Endodermal cell (in vitro differentiated cells): Measurements from ENCODE around the gene LRCH1. TPM values are rescaled to one million over a fixed set of nuclear protein-coding genes. Genes with fewer than 3 reads are reported as not detected.

Experiments
- DNase-seq: peaks from one replicate; pipeline ENCODE4 v3.0.0-alpha.2; 2017
- H3K27ac ChIP-seq: 2 replicates; pipeline ENCODE4 v1.5.1; 2013; ENCODE audit warnings: mild to moderate bottlenecking, low read depth, low read length, moderate library complexity
- H3K27me3 ChIP-seq: 2 replicates; pipeline ENCODE4 v1.6.1; 2013; ENCODE audit warnings: mild to moderate bottlenecking, low read length, moderate library complexity; ENCODE audit not compliant: insufficient read depth, control insufficient read depth, poor library complexity, severe bottlenecking
- H3K36me3 ChIP-seq: 2 replicates; pipeline ENCODE4 v1.7.0; 2013; ENCODE audit warnings: mild to moderate bottlenecking, low read length, moderate library complexity; ENCODE audit not compliant: control insufficient read depth, insufficient read depth
- H3K4me1 ChIP-seq: one replicate; pipeline ENCODE4 v1.7.0; 2013; ENCODE audit warnings: low read length; ENCODE audit not compliant: control insufficient read depth, insufficient read depth
- H3K4me3 ChIP-seq: 2 replicates; pipeline ENCODE4 v1.5.1; 2013; ENCODE audit warnings: mild to moderate bottlenecking, low read length, moderate library complexity
- H3K9ac ChIP-seq: 2 replicates; pipeline ENCODE4 v1.6.1; 2013; ENCODE audit warnings: mild to moderate bottlenecking, low read length, moderate library complexity; ENCODE audit not compliant: poor library complexity, severe bottlenecking; ENCODE audit errors: extremely low read depth
- H3K9me3 ChIP-seq: 2 replicates; pipeline ENCODE4 v1.6.1; 2013; ENCODE audit warnings: mild to moderate bottlenecking, low read length, moderate library complexity; ENCODE audit not compliant: control insufficient read depth
- H3K27ac Mint-ChIP-seq: 2 replicates; pipeline ENCODE4 v1.8.0; 2020; ENCODE audit warnings: mixed read lengths
- H3K27me3 Mint-ChIP-seq: 2 replicates; pipeline ENCODE4 v1.8.0; 2021; ENCODE audit warnings: mild to moderate bottlenecking, mixed read lengths; ENCODE audit not compliant: insufficient read depth
- H3K36me3 Mint-ChIP-seq: 2 replicates; pipeline ENCODE4 v1.8.0; 2020; ENCODE audit warnings: low read depth, mixed read lengths
- H3K4me1 Mint-ChIP-seq: 2 replicates; pipeline ENCODE4 v1.8.0; 2020; ENCODE audit warnings: mixed read lengths
- H3K4me3 Mint-ChIP-seq: 2 replicates; pipeline ENCODE4 v1.8.0; 2020; ENCODE audit warnings: mild to moderate bottlenecking, moderate library complexity, mixed read lengths
- H3K9me3 Mint-ChIP-seq: 2 replicates; pipeline ENCODE4 v1.8.0; 2020; ENCODE audit warnings: mild to moderate bottlenecking, mixed read lengths
- CTCF ChIP-seq: fragments of 200-600 bp; sonication (generic); conservative IDR thresholded peaks from 2 replicates; pipeline ENCODE4 v1.5.0; 2021; ENCODE audit warnings: antibody characterized with exemption, mild to moderate bottlenecking
- WGBS, 2 experiments: methylation state at CpG; one replicate each; pipeline versions ENCODE4 v1.1.5 to v1.1.7; 2013; ENCODE audit warnings: missing lambda C conversion rate in 2 of 2, mixed read lengths in 1 of 2; ENCODE audit not compliant: insufficient coverage in 1 of 2, insufficient read length in 1 of 2; 5-methylcytosine and 5-hydroxymethylcytosine counted together
- total RNA-seq, 2 donors: library from RNA; stranded (reverse); fragmentation: NEBNext Ultra II Directional in 1 of 2; extraction: Animal tissue kit (Norgen Biotek cat#: 25700) in 1 of 2; gene quantifications; 2 replicates in 1 of 2; 3 replicates in 1 of 2; pipeline ENCODE4 v1.2.1, GENCODE V29; 2021

LRCH1 gene
- total RNA-seq, 2 donors from 2014 or later = 8.1 to 11.8 TPM

- H3K9me3 Mint-ChIP-seq = no peaks in the 10 kb centered on the region
- Histone ChIP-seq H3K36me3 (no peaks in the 10 kb centered on the region), H3K9me3 (no peaks in the 10 kb centered on the region), H3K27me3 (no peaks in the 10 kb centered on the region), H3K4me1 (peaks cover 4% of the 10 kb centered on the region), H3K4me3 (no peak overlapping the region), H3K9ac (no peak overlapping the region), H3K27ac (no peak overlapping the region)
- no peak for TF ChIP-seq CTCF
- H3K27me3 Mint-ChIP-seq = peaks cover 1% of the 10 kb centered on the region
- no peak overlapping the region for H3K4me3 Mint-ChIP-seq
- no peak overlapping the region for H3K27ac Mint-ChIP-seq
- H3K4me1 Mint-ChIP-seq = peaks cover 21% of the 10 kb centered on the region
- H3K36me3 Mint-ChIP-seq = no peaks in the 10 kb centered on the region
- DNase-seq = no peak
- 95 to 96% methylated on average over 4 to 6 of the region's 6 CpGs for WGBS, 2 experiments
Measured at GRCh38 chr13:46572752-46573431, 19.9 kb downstream of the LRCH1 start.

- peaks cover 1% of the 10 kb centered on the region for H3K27me3 Mint-ChIP-seq
- no peak overlapping the region for H3K4me3 Mint-ChIP-seq
- DNase-seq = no peak
- H3K27ac Mint-ChIP-seq = no peak overlapping the region
- H3K27me3 ChIP-seq = no peaks in the 10 kb centered on the region
- peaks cover 2% of the 10 kb centered on the region for H3K4me1 ChIP-seq
- no peak overlapping the region for H3K27ac ChIP-seq
- H3K36me3 Mint-ChIP-seq = no peaks in the 10 kb centered on the region
- no peaks in the 10 kb centered on the region for H3K9me3 Mint-ChIP-seq
- no peak for TF ChIP-seq CTCF
- no peak overlapping the region for H3K4me3 ChIP-seq
- H3K9me3 ChIP-seq = no peaks in the 10 kb centered on the region
- H3K36me3 ChIP-seq = no peaks in the 10 kb centered on the region
- H3K9ac ChIP-seq = no peak overlapping the region
- 89 to 91% methylated on average over 3 of the region's 3 CpGs for WGBS, 2 experiments
- peaks cover 17% of the 10 kb centered on the region for H3K4me1 Mint-ChIP-seq
Measured at GRCh38 chr13:46575301-46575771, 22.4 kb downstream of the LRCH1 start.

GRCh38 chr13:46575818-46576221 is 22.9 kb downstream of the LRCH1 start:
- H3K4me1 Mint-ChIP-seq = peaks cover 17% of the 10 kb centered on the region
- 81 to 85% methylated on average over 5 of the region's 5 CpGs for WGBS, 2 experiments
- peaks cover 1% of the 10 kb centered on the region for H3K27me3 Mint-ChIP-seq
- no peak overlapping the region for H3K27ac ChIP-seq
- no peaks in the 10 kb centered on the region for H3K9me3 Mint-ChIP-seq
- no peaks in the 10 kb centered on the region for H3K36me3 ChIP-seq
- H3K36me3 Mint-ChIP-seq = no peaks in the 10 kb centered on the region
- no peak overlapping the region for H3K4me3 Mint-ChIP-seq
- no peak overlapping the region for H3K9ac ChIP-seq
- no peaks in the 10 kb centered on the region for H3K9me3 ChIP-seq
- no peak for TF ChIP-seq CTCF
- H3K27me3 ChIP-seq = no peaks in the 10 kb centered on the region
- H3K4me1 ChIP-seq = peaks cover 2% of the 10 kb centered on the region
- no peak for DNase-seq
- no peak overlapping the region for H3K27ac Mint-ChIP-seq
- H3K4me3 ChIP-seq = no peak overlapping the region
